SH-SY5Y (cell line): ENCODE results near the gene SLCO3A1.

Experiments used
- GATA2 ChIP-seq: IDR thresholded peaks from 2 replicates; pipeline ENCODE4 v1.6.1; 2011; ENCODE audit warnings: mild to moderate bottlenecking, low read depth, low read length
- GATA3 ChIP-seq: IDR thresholded peaks from 2 replicates; pipeline ENCODE4 v1.6.1; 2011; ENCODE audit warnings: low read depth, mild to moderate bottlenecking, low read length, moderate library complexity

GRCh38 chr15:91855241-91855640, 1.7 kb downstream of the SLCO3A1 start:
- TF ChIP-seq GATA2 (no peak), GATA3 (no peak)
